Activated naive CD4-positive, alpha-beta T cell treated with anti-CD3 and anti-CD28 coated beads, Interleukin-2, amount 50 U/mL, for 72 hours (primary cell): ENCODE data around the gene LGR6. TPM values are rescaled to one million over a fixed set of nuclear protein-coding genes. Genes with fewer than 3 reads are reported as not detected.
"Not testable (repeated sequence)": the region's sequence is repeated elsewhere in the genome, so short reads cannot be mapped to it uniquely, and the experiment has no call there.

Experiments
- ATAC-seq, 2 donors: fragments of 150-1000 bp; cut with Tn5 transposase; 2 replicates each; pipeline ENCODE4 v1.10.0; 2021; ENCODE audit warnings: mild to moderate bottlenecking in 2 of 2, moderate library complexity in 2 of 2
- DNase-seq, 2 donors: peaks; one replicate each; pipeline ENCODE4 v3.0.0; 2021 to 2022; ENCODE audit warnings: low spot score in 2 of 2
- H3K27ac Mint-ChIP-seq, 2 donors: one replicate each; pipeline ENCODE4 v1.8.0; 2022; ENCODE audit warnings: mild to moderate bottlenecking in 2 of 2, mixed read lengths in 2 of 2
- H3K36me3 Mint-ChIP-seq, 2 donors: one replicate each; pipeline ENCODE4 v1.8.0; 2022; ENCODE audit warnings: mixed read lengths in 2 of 2
- H3K9me3 Mint-ChIP-seq, 2 donors: one replicate each; pipeline ENCODE4 v1.8.0; 2022; ENCODE audit warnings: mixed read lengths in 2 of 2
- total RNA-seq, 2 donors: library from RNA; stranded (reverse); gene quantifications; one replicate each; pipeline ENCODE4 v1.2.3, GENCODE V29; 2022

The LGR6 gene
- total RNA-seq, 2 donors from 2014 or later: 0.14 TPM

DNA sequence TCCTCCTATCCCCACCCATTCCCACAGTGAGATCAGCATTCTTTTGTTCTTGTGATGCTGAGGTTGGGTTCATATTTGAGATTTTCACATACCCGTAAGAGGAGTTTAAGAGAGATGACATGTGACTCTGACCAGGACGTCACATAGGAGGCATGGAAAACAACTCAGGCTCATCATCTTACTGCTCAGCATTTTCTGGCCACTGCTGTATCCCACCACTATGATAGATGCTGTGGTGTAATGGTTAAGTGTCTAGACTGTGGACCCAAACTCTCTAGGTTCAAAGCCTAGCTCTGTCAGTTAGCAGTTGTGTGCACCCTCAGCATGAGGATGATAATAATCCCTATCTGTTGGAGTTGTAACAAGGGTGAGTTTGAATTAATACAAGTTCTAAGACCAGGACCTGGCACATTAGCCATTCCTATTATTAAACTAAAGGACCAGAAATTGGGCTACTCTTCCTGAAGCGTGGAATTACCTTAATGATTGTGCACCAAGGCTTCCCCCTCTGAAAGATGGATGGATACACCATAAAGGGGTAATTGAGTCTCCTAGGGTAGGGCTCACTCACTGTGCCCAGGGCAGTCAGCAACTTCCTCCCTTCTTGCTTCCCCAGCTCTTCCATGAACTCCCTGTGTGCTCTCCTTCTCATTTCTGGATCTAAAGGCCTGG is 40.9 kb downstream of the LGR6 start:
- DNase-seq (no peak), ATAC-seq (no peak)
- Mint-ChIP-seq H3K9me3 (no peaks in the 10 kb centered on the region), H3K27ac (no peak overlapping the region), H3K36me3 (no peaks in the 10 kb centered on the region)

DNA sequence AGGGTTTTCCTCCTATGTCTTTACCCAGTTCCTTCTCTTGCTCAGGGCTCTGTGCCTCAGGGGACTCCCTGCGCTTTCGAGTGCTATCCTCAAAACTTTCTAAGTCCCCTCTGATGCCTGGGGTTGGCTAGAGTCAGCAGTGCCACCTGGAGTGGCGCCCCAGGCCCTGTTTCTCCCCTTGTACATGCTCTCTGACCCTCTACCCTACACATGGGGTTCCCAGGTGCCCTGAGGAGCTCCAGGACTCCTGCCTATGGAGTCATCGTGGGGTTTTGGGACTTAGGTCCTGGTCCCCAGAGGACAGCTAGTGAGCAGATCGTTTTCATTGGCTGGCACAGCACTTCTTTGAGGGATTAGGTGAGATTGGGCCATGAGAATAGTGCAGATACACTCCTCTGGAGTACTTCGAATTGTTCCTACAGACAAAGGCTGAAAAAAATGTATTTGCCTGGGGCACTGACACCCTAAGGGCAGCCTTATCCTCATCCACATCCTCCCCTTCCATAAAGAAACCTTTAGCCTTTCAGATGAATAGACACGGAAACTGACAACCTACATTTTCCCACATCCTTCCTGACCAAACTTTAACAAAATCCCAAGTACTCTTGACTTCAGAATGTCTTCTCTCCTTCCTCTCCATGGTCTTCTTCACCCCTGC is 41.5 kb downstream of the LGR6 start:
- DNase-seq (no peak), ATAC-seq (no peak)
- Mint-ChIP-seq H3K27ac (no peak overlapping the region), H3K36me3 (no peaks in the 10 kb centered on the region), H3K9me3 (no peaks in the 10 kb centered on the region)

DNA sequence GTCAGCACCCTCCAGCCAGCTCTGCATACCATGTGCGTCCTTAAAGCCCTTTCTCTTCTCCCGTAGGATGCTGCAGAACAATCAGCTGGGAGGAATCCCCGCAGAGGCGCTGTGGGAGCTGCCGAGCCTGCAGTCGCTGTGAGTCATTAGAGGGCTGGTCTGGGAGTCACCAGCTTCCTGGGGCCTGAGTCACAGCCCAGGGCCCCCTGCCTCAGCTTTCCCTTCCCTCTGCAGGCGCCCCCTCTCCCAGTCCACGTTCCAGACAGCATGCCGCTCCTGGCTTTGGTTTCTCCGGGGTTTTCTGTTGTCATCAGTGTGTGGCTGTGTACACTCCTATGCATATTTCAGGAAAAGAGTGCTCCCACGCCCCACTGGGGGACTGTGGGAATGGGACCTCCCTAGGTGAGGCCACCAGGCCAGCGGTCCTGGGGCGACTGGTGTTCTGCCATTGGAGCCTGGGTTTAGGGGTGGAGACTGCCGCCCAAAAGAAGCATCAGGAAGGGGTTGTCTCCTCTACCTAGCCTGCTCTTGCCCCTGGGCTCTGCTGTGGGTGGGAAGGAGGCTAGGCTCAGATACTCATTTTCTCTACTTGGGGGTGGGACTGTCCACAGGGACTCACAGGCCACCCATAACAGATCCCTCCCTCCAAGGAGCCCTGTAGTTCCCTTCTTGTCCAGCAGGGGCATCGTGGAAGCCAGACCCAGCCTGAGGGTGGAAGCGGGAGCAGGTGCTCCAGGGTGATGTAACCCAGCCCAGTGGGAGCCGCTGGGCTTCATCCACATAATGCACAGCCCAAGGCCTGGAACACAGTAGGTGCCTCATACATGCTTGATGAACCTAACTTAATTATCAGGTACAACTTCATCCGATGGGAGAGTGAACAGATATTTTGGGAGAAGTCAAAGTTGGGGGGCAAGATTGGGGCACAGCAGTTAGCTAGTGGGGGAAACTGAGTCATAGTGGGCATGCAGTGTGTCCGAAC is 42.5 kb downstream of the LGR6 start:
- Mint-ChIP-seq H3K36me3 (no peaks in the 10 kb centered on the region), H3K27ac (peak overlapping the region in 1 of 2 donors; percentile 9), H3K9me3 (no peaks in the 10 kb centered on the region)
- DNase-seq (peak; percentile 70 to 87), ATAC-seq (peak; percentile 82 to 88)

DNA sequence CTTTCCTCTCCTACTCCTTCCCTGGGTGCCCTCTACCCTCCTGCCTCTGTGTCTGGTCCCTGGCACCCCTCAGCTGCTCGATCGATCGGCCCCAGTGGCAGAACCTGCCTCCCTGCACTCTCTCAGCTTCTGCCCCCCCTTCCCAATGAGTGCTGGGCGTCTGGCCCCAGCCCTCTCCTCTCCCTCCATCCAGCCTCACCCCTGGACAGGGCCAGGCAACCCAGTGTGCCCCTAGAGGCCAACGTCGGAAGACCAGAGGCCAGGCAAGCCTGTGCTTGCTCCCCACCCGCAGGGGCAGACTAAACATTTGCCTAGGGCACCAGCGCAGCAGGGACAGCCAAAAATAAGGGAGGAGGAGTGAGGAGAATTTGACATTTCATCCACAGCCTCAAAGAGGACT is 43.5 kb downstream of the LGR6 start:
- Mint-ChIP-seq H3K36me3 (no peaks in the 10 kb centered on the region), H3K27ac (no peak overlapping the region), H3K9me3 (no peaks in the 10 kb centered on the region)
- ATAC-seq (peak; percentile 78 to 82), DNase-seq (peak; percentile 50 to 62)

- no peaks in the 10 kb centered on the region for H3K36me3 Mint-ChIP-seq
- ATAC-seq (no peak), DNase-seq (peak in 1 of 2 donors; percentile 47)
- H3K9me3 Mint-ChIP-seq: no peaks in the 10 kb centered on the region
- H3K27ac Mint-ChIP-seq: no peak overlapping the region
Observed at GRCh38 chr1:202238914-202239313, 45.3 kb downstream of the LGR6 start.

DNA sequence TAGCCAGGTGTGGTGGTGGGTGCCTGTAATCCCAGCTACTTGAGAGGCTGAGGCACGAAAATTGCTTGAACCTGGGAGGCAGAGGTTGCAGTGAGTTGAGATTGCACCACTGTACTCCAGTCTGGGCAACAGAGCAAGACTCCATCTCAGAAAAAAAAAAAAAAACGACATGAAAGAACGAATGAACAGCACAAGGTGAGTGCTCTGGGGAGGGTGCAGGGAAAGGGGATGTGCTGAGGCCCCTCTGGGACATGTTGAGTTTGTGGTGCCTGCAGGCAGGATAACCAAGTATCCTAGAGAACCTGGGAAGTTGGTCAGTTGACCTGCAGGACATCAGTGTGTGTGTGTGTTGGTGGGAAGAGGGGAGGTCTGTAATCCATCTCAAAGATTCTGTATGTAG is 46.6 kb downstream of the LGR6 start:
- not testable (repeated sequence) for H3K36me3 Mint-ChIP-seq, H3K27ac Mint-ChIP-seq, ATAC-seq, H3K9me3 Mint-ChIP-seq
- DNase-seq: peak in 1 of 2 donors; percentile 7

DNA sequence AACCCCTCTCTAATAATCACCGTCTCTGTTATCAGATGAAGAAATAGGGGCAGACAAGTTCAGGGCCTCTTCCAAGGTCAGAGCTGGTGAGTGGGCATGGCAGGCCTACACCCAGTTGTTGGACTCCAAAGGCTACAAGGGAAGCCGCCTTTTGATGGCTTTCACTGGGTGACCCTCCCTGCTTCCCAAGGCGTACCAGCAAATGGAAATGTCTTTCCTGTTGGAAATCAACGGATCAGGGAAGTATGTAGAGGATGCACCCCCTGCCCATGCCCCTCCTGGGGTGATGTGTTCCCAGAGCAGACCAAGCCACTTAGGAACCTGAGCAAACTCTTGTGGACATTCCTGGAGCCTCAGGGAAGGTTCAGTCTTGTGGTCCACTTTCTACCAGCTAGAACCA is 47.4 kb downstream of the LGR6 start:
- H3K36me3 Mint-ChIP-seq: no peaks in the 10 kb centered on the region
- H3K9me3 Mint-ChIP-seq: no peaks in the 10 kb centered on the region
- H3K27ac Mint-ChIP-seq: no peak overlapping the region
- ATAC-seq (no peak), DNase-seq (peak in 1 of 2 donors; percentile 20)

DNA sequence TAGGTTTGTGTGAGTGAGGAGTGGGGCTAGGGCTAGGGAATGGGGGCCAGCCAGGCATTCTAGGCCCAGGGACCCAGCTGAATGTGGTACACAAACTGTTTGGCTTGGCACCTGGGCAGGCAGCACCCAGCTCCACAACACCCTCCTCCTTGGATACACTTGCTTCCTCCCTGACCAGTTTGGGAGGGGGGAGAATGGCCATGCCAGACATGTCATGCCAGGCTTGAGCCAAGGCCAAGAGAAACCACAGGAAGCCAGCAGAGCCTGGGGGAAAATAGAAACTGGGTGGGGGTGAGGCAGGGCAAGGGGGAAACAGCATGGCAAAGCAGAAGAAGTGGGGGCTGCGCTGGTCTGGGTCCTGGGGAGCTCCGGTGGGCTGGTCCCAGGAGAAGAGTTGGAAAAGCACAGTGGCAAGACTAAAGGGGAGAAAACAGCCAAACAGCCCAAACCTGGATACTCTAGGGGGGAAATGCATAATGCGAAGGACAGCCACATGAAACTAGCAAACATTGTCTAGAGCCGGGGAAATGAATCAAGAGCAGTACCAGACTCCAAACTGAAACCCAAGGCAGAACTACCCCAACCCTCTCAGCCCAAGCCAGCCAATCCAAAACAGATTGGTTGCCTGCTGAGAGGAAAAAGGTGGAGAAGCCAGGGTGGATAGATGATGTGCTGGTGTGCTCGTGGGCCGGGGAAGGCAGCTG is 47.9 kb downstream of the LGR6 start:
- ATAC-seq (no peak), DNase-seq (peak in 1 of 2 donors; percentile 21)
- no peaks in the 10 kb centered on the region for H3K9me3 Mint-ChIP-seq
- no peak overlapping the region for H3K27ac Mint-ChIP-seq
- no peaks in the 10 kb centered on the region for H3K36me3 Mint-ChIP-seq

- no peak for DNase-seq
- no peaks in the 10 kb centered on the region for H3K36me3 Mint-ChIP-seq
- no peak overlapping the region for H3K27ac Mint-ChIP-seq
- ATAC-seq: no peak
- no peaks in the 10 kb centered on the region for H3K9me3 Mint-ChIP-seq
Observed at GRCh38 chr1:202242080-202242419, 48.5 kb downstream of the LGR6 start.

DNA sequence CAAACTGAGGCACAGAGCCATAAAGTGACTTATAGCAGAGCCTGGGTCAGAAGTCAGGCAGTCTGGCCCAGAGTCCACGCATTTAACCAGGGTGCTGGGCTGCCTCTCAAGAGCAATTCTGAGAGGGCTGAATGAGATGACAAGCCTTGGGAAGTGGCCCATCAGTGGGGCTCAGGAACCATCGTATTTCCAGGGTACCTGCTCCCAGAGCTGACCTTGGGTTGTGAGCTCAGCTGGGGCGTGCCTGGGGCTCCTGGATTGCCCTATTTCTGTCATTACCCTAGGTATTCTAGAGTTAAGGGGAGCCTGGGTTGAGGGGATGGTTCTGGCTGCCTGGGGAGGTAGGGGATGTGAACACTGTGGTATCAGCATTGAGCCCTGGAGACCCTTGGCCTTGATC is 49.4 kb downstream of the LGR6 start:
- no peak overlapping the region for H3K27ac Mint-ChIP-seq
- no peaks in the 10 kb centered on the region for H3K9me3 Mint-ChIP-seq
- ATAC-seq (no peak), DNase-seq (peak in 1 of 2 donors; percentile 30)
- no peaks in the 10 kb centered on the region for H3K36me3 Mint-ChIP-seq

DNA sequence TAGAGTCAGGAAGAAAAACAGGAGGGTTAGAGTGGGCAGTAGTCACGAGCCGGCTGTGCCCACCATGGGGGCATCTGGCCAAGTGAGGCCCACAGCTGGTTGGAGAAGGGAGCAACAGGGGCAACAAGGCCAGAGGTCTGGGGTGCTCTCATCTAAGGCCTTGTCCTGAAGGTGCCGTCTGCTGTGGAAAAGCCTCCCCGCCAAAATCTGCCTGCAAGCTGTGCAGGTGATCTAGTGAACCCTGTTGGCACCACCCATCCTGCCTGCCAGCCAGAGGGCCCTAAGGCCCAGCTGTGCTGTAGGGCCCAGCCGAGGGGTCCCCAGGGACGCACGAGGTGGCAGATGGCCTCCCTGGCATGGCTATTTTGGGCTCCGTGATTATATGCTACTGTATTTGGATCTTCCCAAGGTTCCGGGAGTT is 51.3 kb downstream of the LGR6 start:
- Mint-ChIP-seq H3K27ac (no peak overlapping the region), H3K9me3 (no peaks in the 10 kb centered on the region), H3K36me3 (no peaks in the 10 kb centered on the region)
- ATAC-seq (no peak), DNase-seq (peak in 1 of 2 donors; percentile 44)

DNA sequence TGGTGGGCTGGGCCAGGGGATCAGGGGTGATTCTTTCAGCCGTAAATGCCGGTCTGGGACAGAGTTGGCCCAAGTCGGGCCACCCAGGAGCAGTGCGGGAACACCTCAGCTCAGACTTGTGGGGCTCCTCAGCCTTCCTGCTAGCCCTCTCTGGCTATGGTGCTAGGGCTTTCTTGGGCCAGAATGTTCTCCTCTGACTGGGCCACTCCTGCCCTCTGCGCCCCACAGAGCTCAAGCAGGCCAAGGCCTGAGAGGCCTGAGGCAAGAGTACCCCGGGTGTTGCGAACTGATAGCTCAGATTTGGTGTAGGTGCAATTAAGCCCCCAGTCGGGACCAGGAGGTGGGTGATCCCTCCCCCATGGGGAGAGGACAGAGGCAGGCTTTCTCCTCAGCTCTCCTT is 51.8 kb downstream of the LGR6 start:
- Mint-ChIP-seq H3K9me3 (no peaks in the 10 kb centered on the region), H3K27ac (no peak overlapping the region), H3K36me3 (no peaks in the 10 kb centered on the region)
- ATAC-seq: no peak
- DNase-seq: no peak

- Mint-ChIP-seq H3K36me3 (no peaks in the 10 kb centered on the region), H3K9me3 (no peaks in the 10 kb centered on the region), H3K27ac (no peak overlapping the region)
- ATAC-seq (no peak), DNase-seq (no peak)
Observed at GRCh38 chr1:202247104-202247503, 53.5 kb downstream of the LGR6 start.

DNA sequence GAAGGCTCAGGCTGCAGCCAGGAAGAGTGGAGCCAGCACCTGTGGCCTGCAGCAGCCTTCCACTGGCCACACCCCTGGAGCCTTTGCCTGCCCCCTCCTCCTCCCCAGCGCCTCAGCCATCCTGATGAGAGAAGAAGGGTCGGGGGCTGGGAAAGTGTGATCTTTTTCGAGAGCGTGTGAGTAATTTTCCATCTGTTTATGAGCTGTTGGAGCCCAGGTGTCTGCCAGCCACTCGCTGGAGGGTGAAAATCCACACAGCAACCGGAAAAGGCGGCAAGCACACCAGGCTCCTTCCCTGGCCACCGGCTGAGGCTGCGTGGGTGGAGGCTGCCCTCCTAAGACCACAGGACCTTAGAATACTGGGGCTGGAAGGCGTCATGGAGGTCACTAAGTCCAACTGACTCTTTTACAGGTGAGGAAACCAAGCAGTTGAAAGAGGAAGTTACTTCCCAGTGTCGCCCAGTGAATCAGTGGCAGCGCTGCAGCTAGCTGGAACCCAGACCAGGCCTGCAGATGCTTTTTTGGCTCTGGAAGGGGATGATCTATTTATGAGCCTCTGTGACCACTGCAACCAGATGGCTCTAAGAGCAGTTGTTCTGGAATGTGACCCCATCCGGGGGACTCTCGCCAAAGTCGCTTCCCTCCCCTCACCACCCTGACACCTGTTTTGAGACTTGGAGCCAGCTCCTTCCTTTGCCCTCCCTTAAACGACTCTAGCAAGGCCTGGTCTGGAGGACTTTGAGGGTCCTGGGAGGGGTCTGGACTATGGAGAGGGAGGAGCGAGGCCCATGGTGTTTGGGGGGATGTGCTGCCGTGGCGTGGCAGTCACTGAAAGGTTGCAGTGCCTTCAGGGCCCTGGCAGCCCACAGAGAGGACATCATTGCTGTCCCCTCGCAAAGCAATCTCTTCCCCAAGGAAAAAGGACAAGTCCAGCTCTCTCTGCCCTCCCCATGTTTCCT is 54.5 kb downstream of the LGR6 start:
- Mint-ChIP-seq H3K9me3 (no peaks in the 10 kb centered on the region), H3K36me3 (no peaks in the 10 kb centered on the region), H3K27ac (no peak overlapping the region)
- DNase-seq: no peak
- no peak for ATAC-seq

DNA sequence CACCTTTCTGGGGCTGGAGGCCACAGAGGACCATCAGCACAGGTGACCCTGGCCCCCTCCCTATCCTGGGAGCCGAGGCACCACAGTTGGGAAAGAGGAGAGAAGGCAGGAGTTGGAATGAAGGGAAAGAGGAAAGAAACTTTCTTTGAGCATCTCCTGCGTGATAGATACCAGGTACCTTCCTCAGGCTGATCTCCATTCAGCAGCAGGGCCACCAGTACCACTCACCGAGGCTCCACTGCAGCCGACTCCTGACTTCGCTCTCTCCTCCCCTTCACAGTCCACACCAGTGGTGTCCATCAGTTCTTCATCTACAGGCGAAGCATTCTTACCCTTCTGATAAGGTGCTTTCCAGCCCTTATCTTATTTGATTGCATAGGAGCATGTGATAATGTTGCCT is 55.3 kb downstream of the LGR6 start:
- no peak overlapping the region for H3K27ac Mint-ChIP-seq
- no peak for DNase-seq
- no peak for ATAC-seq
- no peaks in the 10 kb centered on the region for H3K9me3 Mint-ChIP-seq
- no peaks in the 10 kb centered on the region for H3K36me3 Mint-ChIP-seq

- ATAC-seq: no peak
- no peak for DNase-seq
- Mint-ChIP-seq H3K36me3 (no peaks in the 10 kb centered on the region), H3K9me3 (no peaks in the 10 kb centered on the region), H3K27ac (no peak overlapping the region)
Observed at GRCh38 chr1:202249436-202249835, 55.8 kb downstream of the LGR6 start.
